Stimulated activated memory B cell treated with anti-CD40 and anti-IgM and Interleukin-4, amounts not matched to agents 10 μg/mL and 1 μg/mL and 100 μg/mL, for 72 hours (primary cell): ENCODE data around the gene MAP2K4.

Experiments
- ATAC-seq: fragments of 150-1000 bp; cut with Tn5 transposase; 2 replicates; pipeline ENCODE4 v1.10.0; 2021
- H3K27ac Mint-ChIP-seq: one replicate; pipeline ENCODE4 v1.8.0; 2022; ENCODE audit warnings: mild to moderate bottlenecking, mixed read lengths
- H3K27me3 Mint-ChIP-seq: one replicate; pipeline ENCODE4 v1.8.0; 2022; ENCODE audit warnings: mixed read lengths
- H3K36me3 Mint-ChIP-seq: one replicate; pipeline ENCODE4 v1.8.0; 2022; ENCODE audit warnings: mixed read lengths
- H3K4me1 Mint-ChIP-seq: one replicate; pipeline ENCODE4 v1.8.0; 2022; ENCODE audit warnings: mixed read lengths
- H3K4me3 Mint-ChIP-seq: one replicate; pipeline ENCODE4 v1.8.0; 2022; ENCODE audit warnings: mild to moderate bottlenecking, moderate library complexity, mixed read lengths
- H3K9me3 Mint-ChIP-seq: one replicate; pipeline ENCODE4 v1.8.0; 2022; ENCODE audit warnings: mixed read lengths

The MAP2K4 gene

DNA sequence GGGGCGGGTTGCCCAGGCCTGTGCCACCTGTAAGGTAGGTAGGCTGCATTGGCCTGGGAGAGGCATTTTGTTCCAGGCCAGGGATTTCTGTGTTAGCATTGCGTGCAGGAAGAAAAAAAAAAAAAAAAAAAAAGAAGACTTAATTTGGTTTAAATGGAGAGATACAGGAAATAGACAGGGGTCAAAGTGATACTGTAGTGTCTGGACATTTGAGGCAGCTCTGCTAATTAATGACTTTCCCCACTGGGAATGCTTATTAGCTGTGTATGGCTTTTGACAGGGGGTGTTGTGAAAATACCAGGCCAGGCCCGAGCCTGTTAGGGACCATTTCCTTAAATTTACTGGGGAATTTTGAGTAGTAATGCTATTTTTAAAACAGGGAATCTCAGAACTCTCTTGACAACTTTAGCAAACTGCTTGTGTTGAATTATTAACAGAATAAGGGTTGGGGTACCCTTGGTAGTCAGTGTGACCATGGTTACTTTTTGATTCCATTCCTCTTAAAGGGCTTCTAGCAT lies 1.0 kb downstream of the MAP2K4 start:
- H3K27ac Mint-ChIP-seq = peak overlapping the region; percentile 64

DNA sequence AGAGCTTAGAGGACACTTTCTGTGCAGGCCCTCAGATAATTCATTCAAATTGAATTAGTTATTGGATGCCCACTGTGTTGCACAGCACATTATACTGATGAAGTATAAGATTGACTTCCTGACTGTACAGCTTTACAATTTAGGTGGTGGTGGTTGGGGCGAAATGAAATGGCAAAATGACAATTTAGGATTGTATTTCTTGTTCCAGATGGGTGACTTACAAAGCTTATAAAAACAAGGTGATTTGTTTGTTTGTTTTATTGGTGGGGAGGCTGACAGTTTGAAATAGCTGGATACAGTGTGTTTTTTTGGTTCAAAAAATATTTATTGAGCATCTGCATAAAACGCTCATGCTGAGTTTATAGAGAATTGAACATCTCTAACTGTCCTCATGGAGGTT lies 1.6 kb downstream of the MAP2K4 start:
- peaks cover 47% of the 10 kb centered on the region for H3K4me1 Mint-ChIP-seq
- H3K27me3 Mint-ChIP-seq = no peaks in the 10 kb centered on the region
- no peaks in the 10 kb centered on the region for H3K9me3 Mint-ChIP-seq
- ATAC-seq = no peak
- peak overlapping the region; percentile 2 for H3K4me3 Mint-ChIP-seq
- no peaks in the 10 kb centered on the region for H3K36me3 Mint-ChIP-seq
- H3K27ac Mint-ChIP-seq = no peak overlapping the region

More for the DNA sequence above, 1.0 kb downstream of the MAP2K4 start:
- Mint-ChIP-seq H3K9me3 (no peaks in the 10 kb centered on the region), H3K4me3 (peak overlapping the region; percentile 70), H3K4me1 (peaks cover 41% of the 10 kb centered on the region), H3K36me3 (no peaks in the 10 kb centered on the region), H3K27me3 (no peaks in the 10 kb centered on the region)
- no peak for ATAC-seq

DNA sequence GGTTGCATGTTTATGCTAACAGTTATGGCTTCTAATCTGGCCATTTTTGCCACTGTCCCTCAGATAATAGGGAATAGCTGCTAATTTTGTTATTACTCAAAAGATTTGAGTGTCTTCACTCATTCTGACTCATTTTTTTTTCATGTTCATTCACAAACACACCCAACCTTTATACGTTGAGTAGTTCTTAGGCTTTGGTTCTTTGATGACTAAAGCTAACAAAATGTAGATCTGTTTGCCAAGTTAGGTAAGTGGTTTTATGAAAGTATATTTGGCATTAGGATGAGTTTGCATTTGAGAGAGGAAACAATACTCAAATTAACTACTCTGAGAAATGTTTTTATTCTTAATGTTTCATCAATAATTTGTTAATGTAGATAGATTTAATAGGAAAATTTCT lies 3.6 kb downstream of the MAP2K4 start:
- Mint-ChIP-seq H3K36me3 (no peaks in the 10 kb centered on the region), H3K4me1 (peaks cover 67% of the 10 kb centered on the region), H3K4me3 (no peak overlapping the region), H3K27me3 (no peaks in the 10 kb centered on the region), H3K9me3 (no peaks in the 10 kb centered on the region), H3K27ac (no peak overlapping the region)
- ATAC-seq = no peak

DNA sequence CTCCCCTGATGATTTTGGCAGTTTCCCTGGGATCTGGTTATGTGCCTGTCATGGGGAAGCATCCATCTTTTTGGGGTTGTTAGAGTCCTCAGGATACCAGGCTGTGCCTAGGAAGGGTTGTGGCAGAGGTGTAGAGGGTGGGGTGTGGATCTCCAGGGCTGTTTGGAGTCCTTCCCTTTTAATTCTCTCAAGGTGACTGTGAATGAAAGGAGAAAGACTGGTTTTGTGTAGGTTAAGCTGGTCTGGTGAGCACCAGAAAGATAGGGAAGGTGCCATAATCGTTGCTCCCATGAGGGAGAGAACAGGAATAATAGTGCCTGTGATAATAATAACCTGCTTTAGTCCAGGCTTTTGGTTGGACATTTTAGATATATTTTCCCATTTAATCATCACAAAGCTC lies 7.0 kb downstream of the MAP2K4 start:
- Mint-ChIP-seq H3K27ac (no peak overlapping the region), H3K36me3 (no peaks in the 10 kb centered on the region), H3K9me3 (no peaks in the 10 kb centered on the region), H3K4me1 (peaks cover 70% of the 10 kb centered on the region), H3K4me3 (no peak overlapping the region), H3K27me3 (no peaks in the 10 kb centered on the region)
- no peak for ATAC-seq

DNA sequence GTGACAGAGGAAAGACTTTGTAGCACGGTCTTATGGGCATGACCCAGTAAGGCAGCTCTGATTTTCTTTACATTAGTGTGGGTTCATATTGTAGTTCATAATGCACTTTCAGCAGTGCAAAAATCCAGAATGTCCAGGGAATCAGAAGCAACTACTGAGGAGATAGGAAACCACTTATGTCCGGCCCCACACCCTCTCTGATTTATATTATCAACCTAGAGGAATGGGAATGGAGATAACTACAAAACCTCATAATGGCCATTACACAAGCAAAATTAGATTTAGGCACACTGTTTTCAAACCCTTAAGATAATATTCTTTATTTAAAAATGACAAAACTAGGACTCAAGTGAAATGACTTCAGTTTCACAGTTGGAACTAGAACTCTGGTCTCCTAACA lies 7.9 kb downstream of the MAP2K4 start:
- H3K27ac Mint-ChIP-seq = no peak overlapping the region
- no peak for ATAC-seq
- no peaks in the 10 kb centered on the region for H3K27me3 Mint-ChIP-seq
- no peaks in the 10 kb centered on the region for H3K36me3 Mint-ChIP-seq
- H3K4me3 Mint-ChIP-seq = no peak overlapping the region
- peaks cover 60% of the 10 kb centered on the region for H3K4me1 Mint-ChIP-seq
- no peaks in the 10 kb centered on the region for H3K9me3 Mint-ChIP-seq

DNA sequence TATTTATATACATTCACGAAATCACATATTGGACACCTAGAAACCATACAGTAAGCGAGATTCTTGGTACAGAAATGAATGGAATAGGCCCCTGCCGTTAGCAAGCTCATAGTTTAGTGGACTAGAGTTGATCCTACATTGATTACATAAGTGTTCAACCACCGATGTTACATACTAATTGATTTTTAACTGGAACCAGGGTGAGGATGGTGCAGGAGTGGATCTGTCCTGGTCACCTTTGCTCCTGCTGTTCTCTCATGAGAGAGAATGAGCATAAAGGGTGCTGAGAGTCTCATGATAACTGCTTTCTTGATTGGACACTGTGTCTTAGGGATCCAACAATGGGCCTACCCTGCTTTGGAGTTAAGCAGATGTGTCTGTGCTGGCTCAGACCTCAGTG lies 13.9 kb downstream of the MAP2K4 start:
- Mint-ChIP-seq H3K27me3 (no peaks in the 10 kb centered on the region), H3K4me3 (no peak overlapping the region), H3K9me3 (no peaks in the 10 kb centered on the region), H3K27ac (no peak overlapping the region), H3K4me1 (peaks cover 39% of the 10 kb centered on the region), H3K36me3 (peaks cover 6% of the 10 kb centered on the region)
- ATAC-seq = no peak

DNA sequence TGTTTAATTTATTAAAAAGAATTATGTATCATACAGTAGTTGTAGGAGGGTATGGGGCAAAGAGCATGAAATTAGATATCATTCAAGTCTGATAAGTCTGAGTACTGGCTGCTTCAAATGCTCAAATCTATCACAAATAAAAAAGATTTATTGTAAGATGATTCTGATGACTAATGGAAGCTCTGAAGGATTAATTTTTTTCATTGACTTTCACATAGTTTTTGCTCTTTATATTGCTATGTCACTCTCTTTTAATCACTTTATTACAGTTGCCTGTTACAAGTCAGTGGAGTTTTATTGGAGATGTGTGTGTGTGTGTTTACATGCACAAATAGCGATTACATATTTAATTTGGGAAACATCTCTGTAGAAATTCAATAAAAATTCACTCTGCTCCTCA lies 15.0 kb downstream of the MAP2K4 start:
- H3K9me3 Mint-ChIP-seq = no peaks in the 10 kb centered on the region
- H3K27ac Mint-ChIP-seq = no peak overlapping the region
- H3K4me3 Mint-ChIP-seq = no peak overlapping the region
- H3K4me1 Mint-ChIP-seq = peaks cover 38% of the 10 kb centered on the region
- peaks cover 6% of the 10 kb centered on the region for H3K36me3 Mint-ChIP-seq
- no peaks in the 10 kb centered on the region for H3K27me3 Mint-ChIP-seq
- no peak for ATAC-seq

DNA sequence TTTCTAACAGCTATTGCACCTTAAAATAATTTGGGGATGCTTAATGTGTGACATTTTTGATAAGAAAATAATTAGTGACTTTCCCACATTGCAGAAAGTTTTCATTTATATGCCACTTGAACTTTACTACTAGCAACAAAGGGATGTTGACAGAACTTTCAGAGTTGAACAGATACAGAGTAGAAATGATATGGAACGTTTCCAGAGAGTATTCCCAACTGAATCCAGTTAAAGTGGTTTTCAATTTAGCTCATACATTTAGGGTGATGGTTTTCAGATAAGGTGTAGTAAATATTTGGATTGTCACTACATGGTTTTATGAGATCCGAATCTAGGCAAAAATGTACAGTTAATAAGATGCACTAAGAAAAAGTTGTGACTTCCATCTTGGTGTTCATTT lies 17.3 kb downstream of the MAP2K4 start:
- no peaks in the 10 kb centered on the region for H3K9me3 Mint-ChIP-seq
- H3K27me3 Mint-ChIP-seq = no peaks in the 10 kb centered on the region
- no peak overlapping the region for H3K27ac Mint-ChIP-seq
- peaks cover 34% of the 10 kb centered on the region for H3K4me1 Mint-ChIP-seq
- no peak overlapping the region for H3K4me3 Mint-ChIP-seq
- ATAC-seq = no peak
- H3K36me3 Mint-ChIP-seq = peaks cover 6% of the 10 kb centered on the region

DNA sequence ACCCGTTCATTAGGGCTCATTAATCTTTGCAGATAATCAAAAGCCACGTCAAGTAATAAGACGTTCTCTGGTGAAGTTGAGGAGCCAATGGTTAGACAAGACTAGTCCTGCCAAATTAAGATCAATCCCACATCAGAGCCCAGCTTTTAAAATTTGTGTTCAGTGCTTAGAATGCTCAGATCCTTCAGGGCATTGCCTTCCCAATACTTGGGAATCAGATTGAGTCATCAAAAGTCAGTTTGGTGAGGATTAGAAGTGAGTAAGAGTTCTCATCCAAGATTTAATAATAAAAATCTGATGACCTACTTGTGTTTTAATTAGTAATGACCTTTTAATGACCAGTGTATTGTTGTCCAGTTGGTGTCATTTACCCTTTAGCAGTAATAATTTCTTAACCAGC lies 19.8 kb downstream of the MAP2K4 start:
- Mint-ChIP-seq H3K4me3 (no peak overlapping the region), H3K27me3 (no peaks in the 10 kb centered on the region), H3K4me1 (peaks cover 48% of the 10 kb centered on the region), H3K36me3 (no peaks in the 10 kb centered on the region), H3K9me3 (no peaks in the 10 kb centered on the region), H3K27ac (no peak overlapping the region)
- ATAC-seq = no peak

DNA sequence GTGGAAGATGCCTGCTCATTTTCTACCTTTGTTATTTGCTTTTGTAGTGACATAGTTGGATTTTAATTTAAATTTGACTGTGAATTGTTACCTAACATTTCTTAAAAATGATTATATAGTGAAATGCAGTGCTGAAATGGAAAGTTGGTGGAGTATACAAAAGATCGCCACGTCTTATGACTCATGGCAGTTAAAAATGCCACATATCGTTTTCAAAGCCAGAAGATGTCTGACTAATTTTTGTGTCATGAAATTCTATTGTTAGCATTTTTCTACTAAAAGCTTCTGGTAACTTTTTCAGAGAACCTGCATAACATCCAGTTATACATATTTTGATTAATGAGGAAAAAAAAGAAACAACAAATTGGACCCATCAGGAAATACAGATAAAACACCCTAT lies 20.6 kb downstream of the MAP2K4 start:
- Mint-ChIP-seq H3K27ac (no peak overlapping the region), H3K9me3 (no peaks in the 10 kb centered on the region), H3K36me3 (no peaks in the 10 kb centered on the region), H3K4me1 (peaks cover 57% of the 10 kb centered on the region), H3K4me3 (no peak overlapping the region), H3K27me3 (no peaks in the 10 kb centered on the region)
- no peak for ATAC-seq

DNA sequence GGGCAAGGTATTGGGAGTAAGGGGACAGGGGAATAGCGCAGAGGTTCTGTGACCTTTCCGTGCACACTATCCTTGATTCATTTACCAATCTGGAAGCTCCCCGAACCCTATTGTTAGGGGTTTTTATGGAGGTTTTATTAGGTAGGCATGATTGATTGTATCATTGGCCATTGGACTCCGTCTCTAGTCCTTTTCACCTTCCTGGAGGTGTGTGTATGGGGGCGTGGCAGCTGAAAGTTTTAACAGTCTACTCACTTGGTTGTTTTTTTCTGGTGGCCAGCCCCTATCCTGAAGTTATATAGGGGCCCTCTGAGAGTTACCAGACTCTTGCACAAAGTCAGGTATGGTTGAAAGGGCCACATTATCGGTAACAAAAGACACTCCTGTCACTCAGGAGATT lies 23.0 kb downstream of the MAP2K4 start:
- H3K9me3 Mint-ChIP-seq = no peaks in the 10 kb centered on the region
- H3K4me3 Mint-ChIP-seq = no peak overlapping the region
- no peaks in the 10 kb centered on the region for H3K36me3 Mint-ChIP-seq
- H3K27me3 Mint-ChIP-seq = no peaks in the 10 kb centered on the region
- H3K4me1 Mint-ChIP-seq = peaks cover 69% of the 10 kb centered on the region
- ATAC-seq = no peak
- H3K27ac Mint-ChIP-seq = no peak overlapping the region

DNA sequence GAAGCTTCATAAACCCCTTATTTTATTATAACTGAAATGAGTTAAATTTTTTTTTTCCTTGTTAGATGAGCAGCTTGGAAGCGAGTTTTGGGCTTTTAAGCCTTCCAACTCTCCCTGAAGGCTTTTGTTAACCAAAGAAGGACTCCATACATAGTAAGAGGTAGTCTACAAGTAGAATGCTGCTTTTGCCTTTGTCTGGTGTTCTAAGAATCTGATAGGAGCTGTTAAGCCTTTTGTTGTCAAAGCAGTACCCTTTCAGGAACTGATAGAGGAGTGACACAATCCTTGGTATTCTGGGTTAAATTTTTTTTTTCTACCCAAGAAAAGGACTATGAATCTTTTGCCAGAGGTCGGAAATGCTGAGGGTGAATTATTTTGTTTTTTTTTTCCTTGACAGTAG lies 26.1 kb downstream of the MAP2K4 start:
- peaks cover 72% of the 10 kb centered on the region for H3K4me1 Mint-ChIP-seq
- H3K9me3 Mint-ChIP-seq = no peaks in the 10 kb centered on the region
- H3K27me3 Mint-ChIP-seq = no peaks in the 10 kb centered on the region
- no peak for ATAC-seq
- H3K27ac Mint-ChIP-seq = no peak overlapping the region
- no peak overlapping the region for H3K4me3 Mint-ChIP-seq
- H3K36me3 Mint-ChIP-seq = no peaks in the 10 kb centered on the region

DNA sequence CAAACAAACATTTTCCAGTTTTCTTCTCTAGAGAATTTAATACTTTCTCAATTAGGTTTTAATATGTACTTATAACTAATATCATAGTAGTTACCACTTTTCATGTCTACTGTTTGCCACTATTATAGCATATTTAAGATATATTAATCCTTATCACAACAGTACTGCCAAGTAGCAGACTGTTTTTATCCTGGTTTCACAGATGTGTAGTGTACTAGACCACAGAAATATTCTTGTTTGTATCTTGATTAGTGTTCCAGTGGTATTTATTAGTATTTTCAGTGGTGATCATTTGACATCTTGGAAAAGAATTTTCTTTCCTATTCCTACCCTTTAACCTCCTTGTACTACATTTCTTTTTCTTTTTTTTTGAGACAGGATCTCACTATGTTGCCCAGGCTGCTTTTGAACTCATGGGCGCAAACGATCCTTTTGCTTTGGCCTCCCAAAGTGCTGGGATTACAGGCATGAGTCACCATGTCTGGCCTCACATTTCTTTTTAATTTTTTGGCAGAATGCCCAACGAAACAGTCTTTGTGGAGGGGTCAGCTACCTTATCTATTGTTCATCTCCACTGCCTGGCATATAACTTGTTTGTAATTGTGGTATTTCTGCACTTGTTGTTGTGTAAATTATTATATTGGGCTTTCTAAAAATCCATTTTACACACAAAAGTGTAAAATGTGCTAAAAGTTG lies 27.2 kb downstream of the MAP2K4 start:
- H3K27ac Mint-ChIP-seq = no peak overlapping the region
- H3K36me3 Mint-ChIP-seq = no peaks in the 10 kb centered on the region
- H3K4me3 Mint-ChIP-seq = no peak overlapping the region
- H3K27me3 Mint-ChIP-seq = no peaks in the 10 kb centered on the region
- ATAC-seq = no peak
- peaks cover 76% of the 10 kb centered on the region for H3K4me1 Mint-ChIP-seq
- no peaks in the 10 kb centered on the region for H3K9me3 Mint-ChIP-seq

DNA sequence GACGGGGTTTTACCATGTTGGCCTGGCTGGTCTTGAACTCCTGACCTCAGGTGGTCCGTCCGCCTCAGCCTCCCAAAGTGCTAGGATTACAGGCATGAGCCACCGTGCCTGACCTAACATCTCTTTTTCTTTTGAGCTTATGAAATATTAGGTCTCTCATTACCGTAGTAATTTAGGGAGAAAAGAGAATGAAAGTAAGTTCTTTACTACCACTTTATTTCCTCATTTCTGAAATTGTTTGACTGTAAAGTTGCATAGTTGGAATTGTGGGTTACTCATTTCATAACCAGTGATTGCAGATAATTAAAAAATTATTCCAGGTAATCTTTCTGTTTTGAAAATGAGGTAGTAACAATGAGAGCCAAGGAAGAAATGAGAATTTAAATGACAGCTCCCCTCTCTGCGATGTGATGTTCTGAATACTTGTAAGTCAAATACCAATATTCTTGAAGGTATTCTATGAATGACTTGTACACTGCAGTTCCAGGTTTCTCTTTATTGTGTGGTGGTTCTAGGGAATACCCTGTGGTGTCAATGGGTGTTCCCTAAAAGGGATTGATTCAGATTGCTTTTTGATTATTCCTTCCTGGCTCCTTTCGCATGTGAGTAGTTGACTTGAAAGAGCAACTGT lies 28.3 kb downstream of the MAP2K4 start:
- no peak overlapping the region for H3K27ac Mint-ChIP-seq
- no peaks in the 10 kb centered on the region for H3K27me3 Mint-ChIP-seq
- H3K36me3 Mint-ChIP-seq = no peaks in the 10 kb centered on the region
- H3K9me3 Mint-ChIP-seq = no peaks in the 10 kb centered on the region
- peaks cover 79% of the 10 kb centered on the region for H3K4me1 Mint-ChIP-seq
- ATAC-seq = peak; percentile 24
- H3K4me3 Mint-ChIP-seq = no peak overlapping the region

DNA sequence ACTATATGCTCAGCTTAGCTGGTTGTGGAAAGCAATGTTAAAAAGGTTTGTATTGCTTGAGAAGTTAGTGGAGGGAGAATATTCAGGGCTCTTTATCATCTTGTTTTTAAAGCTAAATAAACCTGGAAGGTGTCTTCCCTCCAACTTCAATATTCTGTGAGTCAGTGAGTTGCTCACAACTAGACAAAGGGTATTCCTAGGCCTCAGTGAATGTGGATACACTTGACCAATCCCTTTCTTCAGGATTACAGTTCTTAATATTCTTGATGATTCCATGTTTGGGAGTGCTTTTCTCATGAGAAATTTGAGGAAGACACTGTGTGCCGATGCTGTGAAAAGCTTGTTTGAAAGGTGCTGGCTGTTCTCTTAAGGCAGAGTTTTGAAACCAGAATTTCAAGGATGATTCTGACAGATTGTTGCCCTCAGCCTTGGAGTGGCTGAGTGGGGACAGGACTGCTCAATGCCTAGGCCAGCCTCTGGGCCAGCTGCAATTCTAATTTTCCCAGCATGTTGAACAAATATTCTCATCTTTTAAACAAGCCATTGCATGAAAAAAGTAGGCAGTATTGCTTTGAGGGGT lies 30.1 kb downstream of the MAP2K4 start:
- Mint-ChIP-seq H3K27me3 (no peaks in the 10 kb centered on the region), H3K27ac (peak overlapping the region; percentile 54), H3K36me3 (no peaks in the 10 kb centered on the region), H3K4me1 (peaks cover 67% of the 10 kb centered on the region), H3K9me3 (no peaks in the 10 kb centered on the region), H3K4me3 (no peak overlapping the region)
- ATAC-seq = no peak

DNA sequence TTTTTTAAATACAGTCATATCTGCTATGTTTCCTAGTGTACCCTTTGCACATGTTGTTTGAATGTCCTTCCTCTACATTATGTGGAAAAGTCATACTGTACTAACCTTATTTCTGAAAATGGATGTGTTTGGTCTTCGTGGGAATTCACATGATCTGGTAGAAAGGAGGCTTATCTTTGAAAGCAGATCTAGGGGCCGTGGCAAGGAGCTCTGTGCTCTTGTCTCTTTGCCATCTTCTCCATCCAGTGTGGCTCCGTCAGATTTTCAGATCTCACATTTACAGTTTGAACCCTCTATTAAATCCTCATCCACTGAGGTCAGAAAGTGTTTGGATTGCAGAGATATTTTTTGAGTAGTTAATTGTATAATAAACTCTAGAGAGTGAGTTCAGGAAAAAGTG lies 32.9 kb downstream of the MAP2K4 start:
- Mint-ChIP-seq H3K4me1 (peaks cover 53% of the 10 kb centered on the region), H3K36me3 (peaks cover 12% of the 10 kb centered on the region), H3K27ac (no peak overlapping the region), H3K9me3 (no peaks in the 10 kb centered on the region), H3K4me3 (no peak overlapping the region), H3K27me3 (no peaks in the 10 kb centered on the region)
- no peak for ATAC-seq
